NK-92 (cell line): ENCODE data around the gene TENT5D.
"Not testable (repeated sequence)": the region's sequence is repeated elsewhere in the genome, so short reads cannot be mapped to it uniquely, and the experiment has no call there.

Experiments used
- DNase-seq: peaks from one replicate; lab custom pipeline; 2025; ENCODE audit not compliant: unreplicated experiment; lab: John Stamatoyannopoulos, UW

Gene TENT5D

GRCh38 chrX:80420147-80420546 is at the start of gene TENT5D:
TSS of gene TENT5D (plus strand) at chrX:80420447. CDS start at chrX:80442540, 22,093 bp downstream.
- no peak for DNase-seq

GRCh38 chrX:80385651-80386050 is 34.6 kb upstream of the TENT5D start:
- DNase-seq = not testable (repeated sequence)

- no peak for DNase-seq
Measured at GRCh38 chrX:80388206-80388605, 32.0 kb upstream of the TENT5D start.

DNA sequence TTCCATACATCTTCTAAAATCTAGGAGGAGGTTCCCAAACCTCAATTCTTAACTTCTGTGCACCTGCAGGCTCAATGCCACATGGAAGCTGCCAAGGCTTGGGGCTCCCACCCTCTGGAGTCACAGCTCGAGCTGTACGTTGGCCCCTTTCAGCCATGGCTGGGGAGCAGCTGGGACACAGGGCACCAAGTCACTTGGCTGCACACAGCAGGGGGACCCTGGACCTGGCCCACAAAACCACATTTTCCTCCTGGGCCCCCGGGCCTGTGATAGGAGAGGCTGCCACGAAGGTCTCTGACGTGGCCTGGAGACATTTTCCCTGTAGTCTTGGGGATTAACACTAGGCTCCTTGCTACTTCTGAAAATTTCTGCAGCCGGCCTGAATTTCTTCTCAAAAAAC is 8.2 kb upstream of the TENT5D start:
- DNase-seq = no peak

- DNase-seq = no peak
Measured at GRCh38 chrX:80423000-80423399, 2.8 kb downstream of the TENT5D start.

GRCh38 chrX:80423744-80424143 is 3.5 kb downstream of the TENT5D start:
- DNase-seq = no peak

GRCh38 chrX:80430826-80431504 is 10.7 kb downstream of the TENT5D start:
- DNase-seq = no peak

GRCh38 chrX:80431505-80431832 is 11.2 kb downstream of the TENT5D start:
- no peak for DNase-seq

DNA sequence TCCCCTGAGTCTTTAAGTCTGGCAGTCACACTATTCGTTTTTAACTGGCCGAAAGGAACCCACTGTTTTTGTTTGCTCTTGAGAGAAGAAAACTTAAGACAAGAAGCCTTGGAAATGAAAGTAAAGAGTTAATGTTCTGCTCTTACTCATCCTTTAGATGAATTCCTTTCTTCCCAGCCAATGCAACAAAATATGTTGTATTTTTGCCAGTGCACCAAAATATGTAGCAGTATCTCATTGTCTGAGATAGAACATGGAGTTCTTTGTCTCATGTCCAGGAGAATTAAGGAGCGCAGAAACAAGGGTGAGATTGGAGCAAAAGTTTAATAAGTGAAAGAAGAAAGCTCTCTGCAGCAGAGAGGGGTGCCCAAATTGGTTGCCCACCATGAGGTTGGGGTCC is 12.2 kb downstream of the TENT5D start:
- no peak for DNase-seq

DNA sequence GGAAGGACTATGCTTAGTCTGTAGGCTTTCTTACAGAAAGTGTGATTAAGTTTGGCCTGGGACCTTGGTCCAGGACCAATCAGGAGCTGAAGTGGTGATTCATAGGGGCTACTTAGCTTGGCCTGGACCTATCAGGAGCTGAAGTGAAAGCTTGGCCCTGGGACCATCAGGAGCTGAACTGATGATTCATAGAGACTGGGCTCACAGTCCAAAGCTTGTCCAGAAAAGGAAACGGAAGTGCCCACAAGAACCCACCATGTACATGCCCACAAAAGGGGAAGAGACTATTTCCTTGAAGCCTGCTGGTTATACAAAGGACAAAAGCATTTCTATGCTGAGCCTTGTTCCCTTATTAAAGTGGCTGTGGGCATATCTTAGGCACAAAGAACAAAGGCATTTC is 12.6 kb downstream of the TENT5D start:
- DNase-seq = no peak

DNA sequence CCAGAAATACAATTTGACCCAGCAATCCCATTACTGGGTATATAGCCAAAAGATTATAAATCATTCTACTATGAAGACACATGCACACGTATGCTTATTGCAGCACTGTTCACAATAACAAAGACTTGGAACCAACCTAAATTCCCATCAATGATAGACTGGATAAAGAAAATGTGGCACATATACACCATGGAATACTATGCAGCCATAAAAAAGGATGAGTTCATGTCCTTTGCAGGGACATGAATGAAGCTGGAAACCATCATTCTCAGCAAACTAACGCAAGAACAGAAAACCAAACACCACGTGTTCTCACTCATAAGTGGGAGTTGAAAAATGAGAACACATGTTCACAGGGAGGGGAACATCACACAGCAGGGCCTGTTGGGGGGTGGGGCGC is 47.9 kb downstream of the TENT5D start:
- not testable (repeated sequence) for DNase-seq

GRCh38 chrX:80471582-80471981 is 51.3 kb downstream of the TENT5D start:
- no peak for DNase-seq

- DNase-seq = no peak
Measured at GRCh38 chrX:80485543-80485942, 65.3 kb downstream of the TENT5D start.

DNA sequence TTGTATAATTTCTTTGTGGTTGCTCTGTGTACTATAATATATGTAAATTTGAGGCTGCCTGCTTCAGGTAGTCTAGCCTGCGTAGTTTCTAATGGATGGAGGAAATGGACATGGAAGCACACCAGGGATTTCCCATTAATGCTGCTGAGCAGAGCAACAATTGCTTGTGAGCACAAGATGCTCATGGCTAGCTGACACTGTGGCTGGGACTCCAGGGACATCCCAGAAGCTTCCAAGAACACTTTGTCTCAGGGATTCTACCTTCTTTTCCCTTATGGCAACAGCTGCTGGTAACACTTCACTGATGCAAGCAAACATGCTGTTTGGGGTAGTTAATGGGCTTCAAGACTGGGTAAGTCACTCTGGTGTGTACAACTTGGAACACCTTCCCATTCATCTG is 66.1 kb downstream of the TENT5D start:
- DNase-seq = no peak

GRCh38 chrX:80489166-80489565 is 68.9 kb downstream of the TENT5D start:
- DNase-seq = no peak
